ENCODE measurements around the gene TXNRD1. TPM values are rescaled to one million over a fixed set of nuclear protein-coding genes. Genes with fewer than 3 reads are reported as not detected.

The TXNRD1 gene
- total and polyA plus RNA-seq, 8 donors, result 54.6 to 174 (median 61.1) TPM

DNA sequence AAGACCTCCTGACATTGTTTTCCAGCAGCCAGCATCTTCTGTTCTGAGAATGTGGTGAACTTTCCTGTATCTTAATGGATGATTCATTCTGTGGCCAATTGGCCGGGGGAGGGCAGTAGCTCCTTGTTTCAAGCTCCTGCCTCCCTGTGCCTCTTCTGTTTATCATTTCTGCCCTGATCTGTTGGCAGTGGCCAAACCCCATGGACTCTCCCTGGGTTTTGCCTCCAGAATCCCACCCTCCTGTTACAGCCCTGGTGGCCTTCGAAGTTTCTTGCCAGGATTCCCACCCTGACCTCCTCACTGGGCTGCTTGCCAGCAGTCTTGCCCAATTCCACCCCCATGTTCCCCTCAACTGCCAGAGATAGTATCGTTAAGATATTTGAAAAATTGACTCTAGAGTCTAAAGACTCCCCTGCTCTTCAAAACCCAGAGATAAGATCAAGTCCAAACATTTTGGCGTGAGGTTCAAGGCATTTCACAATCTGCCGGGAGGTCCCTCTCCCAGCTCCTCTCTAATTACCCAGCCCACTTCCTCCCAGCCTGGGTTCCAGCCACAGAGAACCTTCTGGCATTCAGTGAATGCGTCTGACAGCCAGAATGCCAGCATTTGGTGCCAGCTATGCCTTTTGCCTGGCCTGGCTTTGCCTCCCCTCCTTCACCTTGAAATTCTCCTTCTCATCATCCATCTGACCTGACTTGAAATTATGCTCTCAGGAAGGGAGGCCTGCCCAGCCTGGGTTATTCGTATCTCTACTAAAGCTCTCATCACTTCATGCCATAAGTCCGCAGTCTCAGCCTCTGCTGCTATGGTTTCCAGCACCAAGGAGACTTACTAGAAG is 37.7 kb upstream of the TXNRD1 start:
- peak in 3 of 4 donors; percentile 60 to 76 (median 68) for DNase-seq
- TF ChIP-seq, protein P1, sequence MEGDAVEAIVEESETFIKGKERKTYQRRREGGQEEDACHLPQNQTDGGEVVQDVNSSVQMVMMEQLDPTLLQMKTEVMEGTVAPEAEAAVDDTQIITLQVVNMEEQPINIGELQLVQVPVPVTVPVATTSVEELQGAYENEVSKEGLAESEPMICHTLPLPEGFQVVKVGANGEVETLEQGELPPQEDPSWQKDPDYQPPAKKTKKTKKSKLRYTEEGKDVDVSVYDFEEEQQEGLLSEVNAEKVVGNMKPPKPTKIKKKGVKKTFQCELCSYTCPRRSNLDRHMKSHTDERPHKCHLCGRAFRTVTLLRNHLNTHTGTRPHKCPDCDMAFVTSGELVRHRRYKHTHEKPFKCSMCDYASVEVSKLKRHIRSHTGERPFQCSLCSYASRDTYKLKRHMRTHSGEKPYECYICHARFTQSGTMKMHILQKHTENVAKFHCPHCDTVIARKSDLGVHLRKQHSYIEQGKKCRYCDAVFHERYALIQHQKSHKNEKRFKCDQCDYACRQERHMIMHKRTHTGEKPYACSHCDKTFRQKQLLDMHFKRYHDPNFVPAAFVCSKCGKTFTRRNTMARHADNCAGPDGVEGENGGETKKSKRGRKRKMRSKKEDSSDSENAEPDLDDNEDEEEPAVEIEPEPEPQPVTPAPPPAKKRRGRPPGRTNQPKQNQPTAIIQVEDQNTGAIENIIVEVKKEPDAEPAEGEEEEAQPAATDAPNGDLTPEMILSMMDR (IDR thresholded peaks at IDR 0.05), result no peak
- H3K36me3 ChIP-seq, result no peaks in the 10 kb centered on the region
- H3K9me3 ChIP-seq, result no peaks in the 10 kb centered on the region
- H3K27ac ChIP-seq, result peak overlapping the region; percentile 43 to 69
- no peaks in the 10 kb centered on the region for H3K27me3 ChIP-seq
- H3K4me3 ChIP-seq, result no peak overlapping the region
- ATAC-seq, result peak; percentile 81
- intact Hi-C loops (cut with DNase I), result no loop called here
- peaks cover 9 to 11% of the 10 kb centered on the region in 2 donors for H3K4me1 ChIP-seq

DNA sequence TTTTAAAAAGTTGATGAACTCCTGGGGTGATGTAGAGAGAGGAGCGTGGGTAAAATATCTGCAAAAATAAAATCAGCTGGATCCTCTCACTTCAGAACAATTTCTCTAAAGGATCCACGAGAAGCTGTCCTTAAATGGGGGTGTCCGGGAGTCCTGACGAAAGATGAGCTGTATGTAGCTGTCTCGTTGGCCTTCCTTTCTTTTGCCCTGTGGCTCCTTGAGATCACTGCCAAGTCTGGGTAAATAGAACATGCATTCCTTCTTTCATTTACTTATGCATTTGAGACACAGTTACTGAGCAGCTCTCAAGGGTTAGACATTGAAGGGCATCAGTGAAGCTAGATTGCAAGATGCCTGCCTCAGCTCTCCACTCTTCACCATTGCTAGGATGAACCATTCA is 35.2 kb upstream of the TXNRD1 start:
- no peak overlapping the region for H3K27ac ChIP-seq
- intact Hi-C loops (cut with DNase I), result no loop called here
- H3K4me1 ChIP-seq, result peaks cover 9 to 11% of the 10 kb centered on the region in 2 donors
- no peaks in the 10 kb centered on the region for H3K36me3 ChIP-seq
- ATAC-seq (no peak), DNase-seq (no peak)
- no peak overlapping the region for H3K4me3 ChIP-seq
- peaks cover 0 to 16% of the 10 kb centered on the region in 2 donors for H3K9me3 ChIP-seq
- TF ChIP-seq, protein P1 (IDR thresholded peaks at IDR 0.05), result no peak
- no peaks in the 10 kb centered on the region for H3K27me3 ChIP-seq

DNA sequence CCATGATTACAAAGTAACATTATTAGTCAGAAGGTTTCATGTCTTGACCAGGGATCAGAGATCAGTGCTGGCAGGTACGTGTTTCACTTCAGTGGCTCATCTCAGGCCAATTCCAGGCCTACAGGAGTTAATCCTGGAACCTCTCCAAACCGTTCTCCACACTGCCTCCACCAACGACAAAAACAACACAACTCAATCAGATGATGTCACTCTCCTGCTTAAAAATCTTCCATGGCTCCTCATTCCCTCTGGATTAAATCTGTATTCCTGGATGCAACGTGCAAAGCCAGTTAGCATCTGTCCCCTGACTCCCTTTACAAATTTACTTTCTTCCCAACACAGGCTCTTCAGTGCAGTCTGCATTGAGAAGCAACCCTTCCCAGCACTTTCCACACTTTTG is 34.3 kb upstream of the TXNRD1 start:
- Histone ChIP-seq H3K4me3 (no peak overlapping the region), H3K4me1 (peaks cover 9 to 11% of the 10 kb centered on the region in 2 donors), H3K36me3 (no peaks in the 10 kb centered on the region), H3K27ac (no peak overlapping the region), H3K27me3 (no peaks in the 10 kb centered on the region), H3K9me3 (peaks cover 0 to 16% of the 10 kb centered on the region in 2 donors)
- no peak for ATAC-seq
- no peak for DNase-seq
- intact Hi-C loops (cut with DNase I), result no loop called here
- TF ChIP-seq, protein P1 (IDR thresholded peaks at IDR 0.05), result no peak

DNA sequence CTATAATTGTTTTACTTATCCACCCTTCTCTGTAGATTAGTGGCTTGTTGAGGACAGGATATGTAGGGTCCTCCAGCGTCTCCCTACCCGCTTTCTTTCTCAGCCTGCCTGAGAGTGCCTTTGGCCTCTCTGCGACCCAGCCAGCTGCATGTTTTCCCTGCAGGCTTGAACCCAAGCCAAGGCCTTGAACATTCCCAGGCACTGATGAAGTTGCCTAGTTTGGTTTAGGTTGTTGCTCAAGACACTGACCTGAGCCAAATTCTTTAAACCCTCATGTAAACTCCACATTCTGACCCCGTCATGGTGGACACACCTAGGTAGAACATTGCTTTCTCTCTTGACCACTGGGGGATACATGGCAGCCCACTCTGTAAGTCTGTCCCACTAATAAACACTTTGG is 33.4 kb upstream of the TXNRD1 start:
- TF ChIP-seq, protein P1 (IDR thresholded peaks at IDR 0.05), result no peak
- Histone ChIP-seq H3K9me3 (peaks cover 0 to 16% of the 10 kb centered on the region in 2 donors), H3K27ac (no peak overlapping the region), H3K4me3 (no peak overlapping the region), H3K27me3 (no peaks in the 10 kb centered on the region), H3K36me3 (no peaks in the 10 kb centered on the region), H3K4me1 (peaks cover 9 to 11% of the 10 kb centered on the region in 2 donors)
- intact Hi-C loops (cut with DNase I), result no loop called here
- ATAC-seq (peak; percentile 43), DNase-seq (peak in 3 of 4 donors; percentile 24 to 51 (median 47))

DNA sequence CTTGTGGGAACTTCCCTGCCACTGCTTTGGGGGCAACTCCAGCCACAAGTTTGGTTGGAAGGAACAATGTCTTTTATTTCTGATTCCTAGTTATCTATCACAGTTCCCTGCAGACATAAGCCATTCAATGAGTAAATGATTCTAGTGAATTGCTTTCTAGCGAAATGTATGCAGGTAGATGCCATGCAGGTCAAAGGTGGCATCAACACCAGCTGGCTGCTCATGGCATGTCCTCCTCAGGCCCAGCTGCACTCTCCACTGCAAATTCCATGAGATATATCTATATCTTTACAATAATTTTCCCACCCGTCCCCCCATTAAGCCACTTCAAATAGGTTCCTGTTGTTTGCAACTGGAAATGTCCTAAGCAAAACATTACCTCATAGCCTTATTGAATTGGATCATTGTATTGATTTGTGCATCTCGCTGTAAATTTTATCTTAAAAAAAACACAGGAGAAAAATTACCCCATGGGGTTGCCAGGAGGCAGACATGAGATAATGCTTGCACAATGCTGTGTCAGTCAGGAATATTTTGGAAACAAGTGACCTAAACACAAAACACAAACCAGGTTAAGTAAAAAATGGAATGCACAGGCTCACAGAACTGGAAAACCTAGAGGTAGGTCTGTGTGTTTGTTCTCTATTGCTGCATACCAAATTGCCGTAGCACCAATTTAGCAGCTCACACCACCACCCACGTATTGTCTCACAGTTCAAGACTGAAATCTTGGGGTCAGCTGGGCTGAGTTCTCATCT is 32.8 kb upstream of the TXNRD1 start:
- ATAC-seq (no peak), DNase-seq (no peak)
- intact Hi-C loops (cut with DNase I), result no loop called here
- H3K9me3 ChIP-seq, result peaks cover 0 to 16% of the 10 kb centered on the region in 2 donors
- TF ChIP-seq, protein P1 (IDR thresholded peaks at IDR 0.05), result no peak
- H3K4me1 ChIP-seq, result peaks cover 9% of the 10 kb centered on the region in 2 donors
- no peaks in the 10 kb centered on the region for H3K27me3 ChIP-seq
- H3K36me3 ChIP-seq, result no peaks in the 10 kb centered on the region
- no peak overlapping the region for H3K27ac ChIP-seq
- no peak overlapping the region for H3K4me3 ChIP-seq

Data from left lung (tissue), 10 donors.